Activated CD4-positive, alpha-beta T cell treated with anti-CD3 and anti-CD28 coated beads, Interleukin-2, amount 10 ng/mL, durations not matched to agents 7 days and 5 days (primary cell): ENCODE results near the gene VASH2. TPM values are rescaled to one million over a fixed set of nuclear protein-coding genes. Genes with fewer than 3 reads are reported as not detected.
A peak's percentile ranks its signal among the peaks of the same experiment; 100 is the strongest.
"Not testable (repeated sequence)": the region's sequence is repeated elsewhere in the genome, so short reads cannot be mapped to it uniquely, and the experiment has no call there.

Experiments
- CTCF ChIA-PET: fragments of 350-600 bp; sonication (Branson Sonifier 250); formaldehyde crosslinking; loops from one replicate; lab custom pipeline; 2021; ENCODE audit warnings: antibody characterized with exemption; lab: Charles Lee
- POLR2A ChIA-PET: fragments of 350-600 bp; sonication (Branson Sonifier 250); formaldehyde crosslinking; loops from one replicate; lab custom pipeline; 2021; ENCODE audit warnings: antibody characterized with exemption; lab: Charles Lee
- DNase-seq: peaks from one replicate; pipeline ENCODE4 v3.0.0-alpha.2; 2020
- H3K27ac Mint-ChIP-seq: one replicate; pipeline ENCODE4 v1.8.0; 2021; ENCODE audit warnings: mild to moderate bottlenecking, moderate library complexity, mixed read lengths
- H3K27me3 Mint-ChIP-seq: one replicate; pipeline ENCODE4 v1.8.0; 2021; ENCODE audit warnings: mixed read lengths
- H3K36me3 Mint-ChIP-seq: one replicate; pipeline ENCODE4 v1.8.0; 2021; ENCODE audit warnings: low read depth, mixed read lengths
- H3K4me1 Mint-ChIP-seq: one replicate; pipeline ENCODE4 v1.8.0; 2021; ENCODE audit warnings: mixed read lengths
- H3K4me3 Mint-ChIP-seq: one replicate; pipeline ENCODE4 v1.8.0; 2021; ENCODE audit warnings: mild to moderate bottlenecking, moderate library complexity, mixed read lengths
- H3K9me3 Mint-ChIP-seq: one replicate; pipeline ENCODE4 v1.8.0; 2021; ENCODE audit warnings: mixed read lengths
- total RNA-seq, 2 experiments: library from RNA; stranded (reverse); gene quantifications; one replicate each; pipeline ENCODE4 v1.2.3, GENCODE V29; 2021

The VASH2 gene
- total RNA-seq, 2 experiments from 2014 or later = 0.12 TPM; not detected in 1

DNA sequence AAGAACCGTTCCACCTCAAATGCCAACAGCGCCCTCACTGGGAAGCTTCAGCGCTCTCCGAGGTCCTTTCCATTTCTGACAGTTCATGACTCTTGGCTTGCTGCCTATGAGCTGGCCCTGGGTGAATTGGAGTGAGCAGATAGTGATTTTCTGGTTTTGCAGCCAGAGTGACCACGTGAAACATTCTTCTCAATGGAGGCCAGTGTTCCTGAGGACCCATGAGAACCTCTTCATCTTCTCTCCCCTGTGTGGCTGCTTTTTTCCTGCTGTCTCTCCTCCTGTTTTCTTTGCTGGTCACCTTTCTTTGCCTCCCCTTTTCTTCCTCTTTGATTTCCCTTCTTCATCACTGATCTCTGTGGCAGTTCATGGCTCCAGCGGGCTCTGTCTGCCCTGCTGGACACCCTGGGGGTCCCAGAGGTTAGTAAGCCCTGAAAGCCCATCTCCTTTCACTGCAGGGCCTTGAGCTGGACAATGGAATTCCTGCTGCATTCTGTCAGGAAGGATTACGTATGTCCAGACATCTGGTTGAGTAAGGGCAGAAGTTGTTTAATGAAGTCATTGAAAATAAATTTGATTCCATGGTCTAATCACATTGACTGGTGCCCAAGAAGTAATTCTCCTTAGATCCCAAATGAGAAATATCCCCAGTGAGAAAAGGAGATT, 29.9 kb downstream of the VASH2 start:
- no peaks in the 10 kb centered on the region for H3K36me3 Mint-ChIP-seq
- H3K4me1 Mint-ChIP-seq = peaks cover 10% of the 10 kb centered on the region
- H3K27me3 Mint-ChIP-seq = no peaks in the 10 kb centered on the region
- no peak overlapping the region for H3K4me3 Mint-ChIP-seq
- no peaks in the 10 kb centered on the region for H3K9me3 Mint-ChIP-seq
- POLR2A ChIA-PET = no interaction called here
- no peak overlapping the region for H3K27ac Mint-ChIP-seq
- no peak for DNase-seq
- CTCF ChIA-PET = interaction anchor here (1.5 to 2.1 kb wide), 3 partner anchors 13 to 315 kb away, joined by 3 to 7 read pairs (median 6); no protein-coding TSS in a partner anchor

DNA sequence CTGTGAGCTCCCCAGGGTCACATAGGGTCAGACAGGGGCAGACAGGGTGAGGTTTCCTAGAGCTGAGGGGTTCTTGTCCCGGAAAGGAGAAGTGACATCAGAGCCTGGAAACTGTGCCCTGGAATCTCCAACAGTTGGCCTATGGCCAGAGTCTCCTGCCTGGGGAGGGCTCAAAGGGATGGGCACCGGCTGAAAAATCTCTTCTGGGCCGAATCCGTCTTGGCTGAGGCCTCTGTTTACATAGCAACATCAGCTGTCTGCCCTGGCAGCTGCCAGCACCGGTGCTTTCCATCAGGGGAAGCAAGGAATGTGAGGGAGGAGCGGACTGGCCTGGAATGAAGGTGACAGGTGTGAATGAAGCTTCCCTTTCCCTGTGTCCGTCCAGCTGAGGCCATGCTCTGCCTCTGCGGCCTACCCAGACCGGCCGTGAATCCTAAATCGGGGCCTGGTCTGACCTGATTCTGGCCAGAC, 30.7 kb downstream of the VASH2 start:
- Mint-ChIP-seq H3K27ac (no peak overlapping the region), H3K4me3 (no peak overlapping the region), H3K36me3 (no peaks in the 10 kb centered on the region), H3K9me3 (no peaks in the 10 kb centered on the region), H3K4me1 (peaks cover 10% of the 10 kb centered on the region), H3K27me3 (no peaks in the 10 kb centered on the region)
- DNase-seq = no peak
- ChIA-PET POLR2A (no interaction called here), CTCF (interaction anchor here (1.3 to 1.5 kb wide), 2 partner anchors 8 to 316 kb away, joined by 3 to 6 read pairs; no protein-coding TSS in a partner anchor)

DNA sequence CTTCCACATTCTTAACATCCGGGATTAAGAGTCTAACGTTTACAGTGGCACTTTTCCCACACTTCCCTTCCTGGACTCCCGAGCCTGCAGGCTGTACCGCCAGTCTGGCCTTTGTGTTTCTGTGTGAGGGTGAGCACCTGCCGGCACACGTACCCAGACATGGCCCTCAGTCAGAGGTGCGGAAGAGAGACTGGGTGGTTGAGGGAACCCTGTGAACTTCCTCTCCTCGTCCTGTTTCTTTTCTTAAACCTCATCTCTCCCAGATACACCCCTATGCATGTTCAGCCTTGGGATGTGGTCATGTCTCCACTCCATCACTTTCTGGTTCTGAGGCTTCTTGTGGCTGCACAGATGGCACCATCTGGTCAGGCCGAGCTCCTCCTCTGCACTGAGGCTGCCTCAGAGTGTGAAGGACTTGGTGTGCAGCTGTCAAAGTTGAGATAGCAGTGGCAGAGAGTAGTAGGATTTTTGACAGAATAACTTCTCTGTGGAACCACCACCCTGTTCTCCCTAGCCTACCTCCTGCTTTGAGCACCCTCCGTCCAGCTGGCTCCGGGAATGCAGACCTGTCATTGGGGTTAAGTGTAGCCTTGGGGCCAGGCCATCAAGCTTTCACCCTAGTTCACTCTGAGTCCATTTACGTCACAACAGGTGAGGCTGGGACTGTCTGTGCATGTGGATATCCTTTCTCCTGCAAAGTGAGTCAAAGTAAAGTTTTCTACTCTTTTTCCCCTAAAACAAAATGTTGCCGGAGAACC, 31.4 kb downstream of the VASH2 start:
- POLR2A ChIA-PET = interaction anchor here (0.5 to 0.8 kb wide), 3 partner anchors 23 to 334 kb away, joined by 3 read pairs; no protein-coding TSS in a partner anchor
- peak overlapping the region; percentile 72 for H3K27ac Mint-ChIP-seq
- no peaks in the 10 kb centered on the region for H3K27me3 Mint-ChIP-seq
- DNase-seq = no peak
- H3K4me1 Mint-ChIP-seq = peaks cover 10% of the 10 kb centered on the region
- CTCF ChIA-PET = interaction anchor here (1.1 to 1.3 kb wide), 2 partner anchors 9 to 11 kb away, joined by 3 to 6 read pairs; no protein-coding TSS in a partner anchor
- H3K4me3 Mint-ChIP-seq = no peak overlapping the region
- no peaks in the 10 kb centered on the region for H3K36me3 Mint-ChIP-seq
- H3K9me3 Mint-ChIP-seq = no peaks in the 10 kb centered on the region

DNA sequence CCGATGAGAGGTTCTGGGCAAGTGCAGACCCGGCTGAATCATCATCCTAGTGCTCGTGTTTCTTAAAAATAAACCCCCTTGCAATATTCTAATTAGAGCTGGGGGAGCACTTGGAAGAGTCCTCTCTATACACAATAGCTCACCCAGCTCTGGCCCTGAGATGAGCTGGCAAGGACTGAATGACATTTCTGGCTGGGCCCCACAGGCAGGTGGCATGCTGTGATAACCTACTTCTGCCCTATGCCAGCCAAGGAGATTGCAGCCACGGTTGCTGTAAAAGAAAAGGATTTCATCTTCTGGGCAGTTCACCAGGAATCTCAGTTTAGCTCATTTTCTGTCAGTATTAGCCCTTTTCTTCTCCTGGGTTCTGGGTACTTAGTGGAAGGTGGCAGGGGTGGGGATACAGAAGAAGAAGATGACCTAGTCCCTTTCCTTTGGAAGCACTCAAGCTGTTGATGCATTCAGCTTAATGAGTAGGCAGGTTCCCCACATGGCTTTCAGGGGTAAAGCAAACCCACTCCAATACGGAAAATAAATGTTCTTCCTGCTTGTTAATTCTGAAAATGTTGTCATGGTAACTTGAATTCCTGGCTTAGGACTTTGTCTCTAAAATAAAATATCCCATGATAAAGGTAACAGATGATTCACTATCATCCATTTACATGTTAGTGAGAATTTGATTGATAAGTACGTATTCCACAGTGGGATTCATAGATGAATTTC, 32.2 kb downstream of the VASH2 start:
- ChIA-PET POLR2A (interaction anchor here (0.5 to 0.8 kb wide), 3 partner anchors 22 to 335 kb away, joined by 3 read pairs; no protein-coding TSS in a partner anchor), CTCF (interaction anchor here (1.1 to 1.3 kb wide), 2 partner anchors 10 kb away, joined by 3 to 6 read pairs; no protein-coding TSS in a partner anchor)
- no peak overlapping the region for H3K4me3 Mint-ChIP-seq
- no peaks in the 10 kb centered on the region for H3K27me3 Mint-ChIP-seq
- no peaks in the 10 kb centered on the region for H3K9me3 Mint-ChIP-seq
- no peak overlapping the region for H3K27ac Mint-ChIP-seq
- no peak for DNase-seq
- peaks cover 10% of the 10 kb centered on the region for H3K4me1 Mint-ChIP-seq
- H3K36me3 Mint-ChIP-seq = no peaks in the 10 kb centered on the region

DNA sequence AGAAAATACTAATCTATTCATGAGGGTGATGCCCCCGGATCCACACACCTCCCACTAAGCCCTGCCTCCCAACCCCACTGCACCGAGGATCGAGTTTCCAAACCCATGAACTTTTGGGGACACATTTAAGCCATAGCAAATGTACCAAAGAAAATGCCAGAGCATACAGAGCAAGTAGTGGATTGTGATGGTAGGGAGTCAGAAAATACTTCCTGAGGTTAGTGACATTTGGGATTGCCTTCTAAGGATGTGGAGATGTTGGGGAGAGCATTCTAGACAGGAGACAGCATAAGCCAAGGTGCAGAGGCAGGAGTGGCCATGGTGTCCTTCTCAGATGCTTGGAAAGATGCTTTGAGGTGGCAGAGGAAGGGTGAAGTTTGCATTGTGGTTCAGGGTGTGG, 33.1 kb downstream of the VASH2 start:
- no peaks in the 10 kb centered on the region for H3K36me3 Mint-ChIP-seq
- H3K4me1 Mint-ChIP-seq = peaks cover 10% of the 10 kb centered on the region
- no peak overlapping the region for H3K4me3 Mint-ChIP-seq
- H3K9me3 Mint-ChIP-seq = no peaks in the 10 kb centered on the region
- H3K27me3 Mint-ChIP-seq = no peaks in the 10 kb centered on the region
- H3K27ac Mint-ChIP-seq = no peak overlapping the region
- no peak for DNase-seq
- ChIA-PET CTCF (interaction anchor here (1.2 kb wide), 1 partner anchor 8 kb away, joined by 4 read pairs; no protein-coding TSS in a partner anchor), POLR2A (no interaction called here)

DNA sequence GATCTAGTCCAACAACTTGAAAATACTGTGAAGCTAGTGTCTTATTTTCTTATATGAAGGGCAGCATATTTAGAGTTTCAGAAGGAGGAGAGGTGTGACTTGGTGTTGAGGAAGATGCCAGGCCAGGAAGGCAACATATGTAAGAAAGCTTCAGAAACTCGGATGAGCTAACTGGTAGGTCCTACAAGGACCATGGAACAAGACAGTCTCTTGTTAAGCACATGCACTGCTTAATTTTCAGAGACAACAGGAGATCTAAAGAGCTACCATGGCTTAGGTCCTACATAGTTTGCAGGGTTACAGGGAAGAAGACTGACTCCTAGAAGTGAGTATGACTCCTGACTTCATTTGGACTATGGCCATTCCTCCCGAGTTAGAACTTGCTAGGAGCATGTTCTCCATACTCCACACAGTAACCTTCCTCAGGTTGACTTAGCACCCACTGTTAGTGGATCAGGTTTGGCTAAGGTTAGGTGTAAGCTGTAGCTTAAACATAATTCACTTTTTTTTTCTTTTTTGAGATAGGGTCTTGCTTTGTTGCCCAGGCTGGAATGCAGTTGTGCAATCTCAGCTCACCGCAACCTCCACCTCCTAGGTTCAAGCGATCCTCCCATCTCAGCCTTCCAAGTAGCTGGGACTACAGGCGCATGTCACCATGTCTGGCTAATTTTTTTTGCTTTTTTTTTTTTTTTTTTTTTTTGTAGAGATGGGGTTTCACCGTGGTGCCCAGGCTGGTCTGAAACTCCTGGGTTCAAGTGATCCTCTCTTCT, 34.4 kb downstream of the VASH2 start:
- Mint-ChIP-seq H3K4me3 (no peak overlapping the region), H3K36me3 (peaks cover under 1% of the 10 kb centered on the region), H3K4me1 (peaks cover 6% of the 10 kb centered on the region), H3K27ac (no peak overlapping the region), H3K27me3 (no peaks in the 10 kb centered on the region), H3K9me3 (no peaks in the 10 kb centered on the region)
- ChIA-PET POLR2A (no interaction called here), CTCF (interaction anchor here (0.6 to 1.7 kb wide), 6 partner anchors 9 to 189 kb away, joined by 3 to 7 read pairs (median 4); no protein-coding TSS in a partner anchor)
- DNase-seq = no peak

DNA sequence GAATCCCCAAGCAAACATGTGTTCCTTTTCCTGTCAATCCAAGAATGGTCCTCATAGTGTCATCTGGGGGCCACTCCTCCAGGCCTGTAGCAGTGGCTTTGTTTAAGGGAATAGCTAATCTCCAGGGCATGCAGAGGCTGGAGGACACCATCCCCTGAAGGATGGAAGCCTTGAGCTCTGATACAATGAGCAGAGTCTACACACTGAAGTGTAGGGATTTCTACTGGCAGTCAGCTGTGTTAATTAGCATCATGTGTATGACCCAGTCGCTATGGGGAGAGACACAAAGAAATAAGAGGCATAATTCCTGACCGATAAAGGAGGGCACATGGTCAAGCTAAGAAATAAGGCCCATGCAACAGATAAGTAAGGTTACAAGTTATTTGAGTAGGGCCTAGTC, 36.2 kb downstream of the VASH2 start:
- no peaks in the 10 kb centered on the region for H3K9me3 Mint-ChIP-seq
- H3K36me3 Mint-ChIP-seq = peaks cover 3% of the 10 kb centered on the region
- POLR2A ChIA-PET = interaction anchor here (0.5 to 0.6 kb wide), 2 partner anchors 64 to 153 kb away, joined by 3 to 4 read pairs; no protein-coding TSS in a partner anchor
- no peak overlapping the region for H3K27ac Mint-ChIP-seq
- DNase-seq = no peak
- CTCF ChIA-PET = interaction anchor here (0.5 to 1.3 kb wide), 5 partner anchors 8 to 1343 kb away, joined by 3 to 5 read pairs (median 5); no protein-coding TSS in a partner anchor
- H3K4me3 Mint-ChIP-seq = no peak overlapping the region
- H3K4me1 Mint-ChIP-seq = peaks cover 4% of the 10 kb centered on the region
- no peaks in the 10 kb centered on the region for H3K27me3 Mint-ChIP-seq

DNA sequence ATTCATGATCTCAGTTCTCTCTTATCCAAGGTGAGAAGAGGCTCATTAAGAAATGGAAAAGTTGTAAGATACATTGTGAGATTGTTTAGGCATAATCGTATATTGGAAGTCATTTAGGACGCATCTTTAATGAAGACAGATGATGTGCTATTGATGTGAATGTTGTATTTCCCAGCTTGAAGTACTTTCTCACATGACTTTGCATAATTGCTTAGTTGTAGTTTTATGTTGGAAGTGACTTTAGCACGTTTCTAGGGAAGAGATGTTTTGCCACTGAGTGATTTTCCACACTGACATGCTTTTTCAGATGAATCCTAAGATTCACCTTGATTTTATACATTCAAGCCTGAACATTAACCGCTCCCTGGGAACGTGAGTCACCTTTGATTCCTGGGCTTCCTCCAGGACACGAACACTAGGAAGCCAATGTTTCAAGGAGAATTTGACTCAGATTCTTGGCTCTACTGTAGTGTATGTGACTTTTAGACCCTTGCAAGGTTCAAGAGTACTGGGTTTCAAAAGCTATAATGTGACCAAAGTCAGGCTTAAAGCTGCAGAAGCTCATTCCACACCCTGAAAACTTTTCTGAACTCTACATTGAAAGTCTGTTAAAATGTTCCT, 37.5 kb downstream of the VASH2 start:
- DNase-seq = no peak
- Mint-ChIP-seq H3K36me3 (peaks cover 5% of the 10 kb centered on the region), H3K27me3 (no peaks in the 10 kb centered on the region), H3K4me3 (no peak overlapping the region), H3K27ac (no peak overlapping the region), H3K9me3 (no peaks in the 10 kb centered on the region), H3K4me1 (no peaks in the 10 kb centered on the region)
- ChIA-PET CTCF (no interaction called here), POLR2A (no interaction called here)

DNA sequence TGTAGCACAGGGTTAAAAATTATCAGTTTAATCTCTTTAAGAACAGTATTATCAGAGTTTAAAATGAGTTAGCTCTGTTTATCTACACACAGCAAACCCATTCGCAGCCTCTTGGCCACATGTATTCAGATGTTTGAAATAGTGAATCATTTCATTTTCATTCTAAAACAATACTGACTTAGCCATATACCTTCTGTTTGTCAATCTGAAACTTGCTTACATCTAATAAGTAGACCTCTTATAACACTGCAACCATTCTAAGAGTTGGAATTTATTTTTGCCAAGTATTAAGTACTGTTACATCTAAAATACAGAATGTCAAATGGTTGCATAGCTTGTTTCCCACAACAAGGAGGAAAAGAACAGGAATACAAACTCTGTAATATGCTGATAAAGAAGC, 39.9 kb downstream of the VASH2 start:
- Mint-ChIP-seq H3K27me3 (no peaks in the 10 kb centered on the region), H3K4me3 (no peak overlapping the region), H3K36me3 (peaks cover 10% of the 10 kb centered on the region), H3K9me3 (no peaks in the 10 kb centered on the region), H3K4me1 (no peaks in the 10 kb centered on the region), H3K27ac (no peak overlapping the region)
- no peak for DNase-seq
- ChIA-PET CTCF (interaction anchor here (1.4 to 2.0 kb wide), 2 partner anchors 11 to 323 kb away, joined by 3 to 5 read pairs; no protein-coding TSS in a partner anchor), POLR2A (no interaction called here)

DNA sequence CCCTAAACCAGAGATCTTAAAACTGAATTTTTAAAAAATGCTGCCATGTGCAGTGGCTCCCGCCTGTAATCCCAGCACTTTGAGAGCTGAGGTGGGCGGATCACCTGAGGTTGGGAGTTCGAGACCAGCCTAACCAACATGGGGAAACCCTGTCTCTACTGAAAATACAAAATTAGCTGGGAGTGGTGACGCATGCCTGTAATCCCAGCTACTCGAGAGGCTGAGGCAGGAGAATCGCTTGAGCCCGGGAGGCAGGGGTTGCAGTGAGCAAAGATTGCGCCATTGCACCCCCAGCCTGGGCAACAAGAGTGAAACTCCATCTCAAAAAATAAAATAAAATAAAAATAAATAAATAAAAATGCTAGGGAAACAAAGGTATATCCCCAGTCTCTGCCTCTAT, 43.6 kb downstream of the VASH2 start:
- POLR2A ChIA-PET, H3K4me3 Mint-ChIP-seq, H3K9me3 Mint-ChIP-seq, H3K27ac Mint-ChIP-seq, H3K27me3 Mint-ChIP-seq, H3K4me1 Mint-ChIP-seq, DNase-seq: not testable (repeated sequence)
- CTCF ChIA-PET = interaction anchor here (0.9 to 2.5 kb wide), 11 partner anchors 9 to 329 kb away, joined by 3 to 7 read pairs (median 3); partner anchors contain the start of genes NSL1 and TATDN3
- H3K36me3 Mint-ChIP-seq = peaks cover 21% of the 10 kb centered on the region

DNA sequence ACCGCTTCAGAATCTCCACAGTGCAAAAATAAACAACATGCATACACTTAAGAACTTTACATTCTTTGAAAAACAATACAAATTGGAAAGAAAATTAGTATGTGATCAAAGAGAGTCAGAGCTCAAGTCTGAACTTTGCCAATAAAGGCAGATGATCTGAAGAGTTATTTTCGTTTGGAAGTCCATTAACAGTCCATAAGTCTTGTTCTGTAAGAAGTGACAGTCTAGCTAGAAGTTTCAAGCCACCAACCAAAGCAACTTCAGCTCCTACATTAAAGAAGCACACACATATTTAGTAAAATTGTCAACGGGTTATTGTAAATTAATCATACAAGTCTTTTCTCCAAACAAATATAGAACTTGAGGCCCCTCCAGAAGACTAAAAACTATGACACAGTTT, 44.6 kb downstream of the VASH2 start:
- no peaks in the 10 kb centered on the region for H3K27me3 Mint-ChIP-seq
- no peak overlapping the region for H3K4me3 Mint-ChIP-seq
- no peak overlapping the region for H3K27ac Mint-ChIP-seq
- POLR2A ChIA-PET = no interaction called here
- H3K36me3 Mint-ChIP-seq = peaks cover 24% of the 10 kb centered on the region
- H3K9me3 Mint-ChIP-seq = no peaks in the 10 kb centered on the region
- no peak for DNase-seq
- CTCF ChIA-PET = interaction anchor here (0.9 to 2.5 kb wide), 14 partner anchors 8 to 538 kb away, joined by 3 to 6 read pairs (median 3); partner anchors contain the start of genes NSL1 and TATDN3
- H3K4me1 Mint-ChIP-seq = peaks cover 3% of the 10 kb centered on the region
